Measurements from ENCODE around the gene IL1RAPL2.

- TF ChIP-seq CTCF (IDR thresholded peaks at IDR 0.05; ENCODE audit: extremely low read depth in 1 of 2, insufficient read depth in 1 of 2, low read depth in 1 of 2, low read length in 2 of 2): no peak
- TF ChIP-seq EZH2 (IDR thresholded peaks at IDR 0.05; ENCODE audit: borderline replicate concordance, low read depth, low read length, severe bottlenecking): no peak
- no peak for TF ChIP-seq POLR2AphosphoS5 (IDR thresholded peaks at IDR 0.05; ENCODE audit: insufficient read depth, low read depth, low read length)
- TF ChIP-seq MAX (IDR thresholded peaks at IDR 0.05; ENCODE audit: insufficient read depth, insufficient read length): no peak
Observed at GRCh38 chrX:105211066-105211575, 645.1 kb downstream of the IL1RAPL2 start.
